ENCODE results near the gene ALB. TPM values are rescaled to one million over a fixed set of nuclear protein-coding genes. Genes with fewer than 3 reads are reported as not detected.

Gene ALB
- total RNA-seq, 3 donors from 2014 or later = 8.2 TPM; not detected in 2

DNA sequence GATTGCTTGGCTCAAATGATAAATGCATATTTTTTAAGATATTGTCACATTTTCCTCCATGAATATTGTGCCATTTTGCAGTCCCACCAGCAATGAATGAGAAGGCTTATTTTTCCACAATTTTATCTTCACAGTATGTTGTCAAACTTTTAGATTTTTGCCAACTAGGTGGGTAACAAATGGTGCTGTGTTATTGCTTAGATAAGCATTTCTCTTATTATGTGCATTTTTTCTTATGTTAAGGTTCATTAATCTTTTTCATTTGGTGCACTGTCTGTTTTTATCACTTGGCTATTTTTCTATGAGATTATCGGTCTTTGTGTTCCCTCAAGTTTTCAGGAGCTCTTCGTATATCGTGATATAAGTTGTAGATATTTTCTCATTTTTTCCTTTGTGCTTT lies 64.1 kb downstream of the ALB start:
- Histone ChIP-seq H3K4me1 (ENCODE audit: low read depth) (no peaks in the 10 kb centered on the region), H3K36me3 (ENCODE audit: low read depth) (no peaks in the 10 kb centered on the region), H3K9me3 (no peaks in the 10 kb centered on the region), H3K4me3 (no peak overlapping the region)
- no peak for TF ChIP-seq CTCF (IDR thresholded peaks at IDR 0.05)
- ATAC-seq (no peak), DNase-seq (no peak)
- intact Hi-C loops (cut with DNase I, micrococcal nuclease) = no loop called here

- intact Hi-C loops (cut with DNase I, micrococcal nuclease) = no loop called here
- no peak for TF ChIP-seq CTCF (IDR thresholded peaks at IDR 0.05)
- H3K36me3 ChIP-seq (ENCODE audit: low read depth) = no peaks in the 10 kb centered on the region
- H3K4me3 ChIP-seq = no peak overlapping the region
- no peaks in the 10 kb centered on the region for H3K4me1 ChIP-seq (ENCODE audit: low read depth)
- ATAC-seq = no peak
- DNase-seq = no peak
- H3K9me3 ChIP-seq = peaks cover 5% of the 10 kb centered on the region
Measured at GRCh38 chr4:73470728-73471127, 66.6 kb downstream of the ALB start.

Other genes starting within 250 kb of the ALB start
- 10 to 100 TPM; 62.4 to 75.3 (median 70.4) TPM for gene ANKRD17, start 145.5 kb upstream of the ALB start, total RNA-seq
- gene AFP, start 31.9 kb downstream of the ALB start, total RNA-seq = not detected
- gene AFM, start 77.5 kb downstream of the ALB start, total RNA-seq = not detected
- 10 to 100 TPM; 15.1 to 41.1 (median 27.1) TPM for gene RASSF6, start 216.1 kb downstream of the ALB start, total RNA-seq